Neutrophil (primary cell): ENCODE results near the gene ATAD3A.
"Not testable (repeated sequence)": the region's sequence is repeated elsewhere in the genome, so short reads cannot be mapped to it uniquely, and the experiment has no call there.

Experiments
- H3K27ac ChIP-seq: fragments of 200-600 bp; sonication (generic); 2 replicates; pipeline ENCODE4 v1.5.1; 2016; ENCODE audit warnings: mild to moderate bottlenecking, moderate library complexity
- H3K27me3 ChIP-seq: fragments of 200-600 bp; sonication (generic); 2 replicates; pipeline ENCODE4 v1.6.0; 2016; ENCODE audit warnings: mild to moderate bottlenecking
- H3K36me3 ChIP-seq: fragments of 200-600 bp; sonication (generic); 2 replicates; pipeline ENCODE4 v1.5.1; 2017
- H3K4me1 ChIP-seq, 2 experiments: fragments of 200-600 bp in 1 of 2; sonication (generic) in 1 of 2; 1 replicate in 1 of 2; 2 replicates in 1 of 2; pipeline versions ENCODE4 v1.5.1 to v1.6.1; 2013 to 2016; ENCODE audit warnings: low read depth in 1 of 2, low read length in 1 of 2, mild to moderate bottlenecking in 1 of 2, moderate library complexity in 1 of 2; ENCODE audit not compliant: control insufficient read depth in 1 of 2, insufficient read depth in 1 of 2
- H3K4me3 ChIP-seq, 2 experiments: fragments of 200-600 bp in 1 of 2; sonication (generic) in 1 of 2; 1 replicate in 1 of 2; 2 replicates in 1 of 2; pipeline ENCODE4 v1.5.1; 2013 to 2016; ENCODE audit warnings: low read depth in 1 of 2, low read length in 1 of 2, mild to moderate bottlenecking in 1 of 2, moderate library complexity in 1 of 2
- H3K9me3 ChIP-seq: fragments of 200-600 bp; sonication (generic); 2 replicates; pipeline ENCODE4 v1.5.1; 2016
- TF ChIP-seq, protein P1 (sequence below): fragments of 200-600 bp; sonication (generic); IDR thresholded peaks from 2 replicates; pipeline ENCODE4 v1.5.1; 2016; ENCODE audit warnings: antibody characterized with exemption

ATAD3A gene

DNA sequence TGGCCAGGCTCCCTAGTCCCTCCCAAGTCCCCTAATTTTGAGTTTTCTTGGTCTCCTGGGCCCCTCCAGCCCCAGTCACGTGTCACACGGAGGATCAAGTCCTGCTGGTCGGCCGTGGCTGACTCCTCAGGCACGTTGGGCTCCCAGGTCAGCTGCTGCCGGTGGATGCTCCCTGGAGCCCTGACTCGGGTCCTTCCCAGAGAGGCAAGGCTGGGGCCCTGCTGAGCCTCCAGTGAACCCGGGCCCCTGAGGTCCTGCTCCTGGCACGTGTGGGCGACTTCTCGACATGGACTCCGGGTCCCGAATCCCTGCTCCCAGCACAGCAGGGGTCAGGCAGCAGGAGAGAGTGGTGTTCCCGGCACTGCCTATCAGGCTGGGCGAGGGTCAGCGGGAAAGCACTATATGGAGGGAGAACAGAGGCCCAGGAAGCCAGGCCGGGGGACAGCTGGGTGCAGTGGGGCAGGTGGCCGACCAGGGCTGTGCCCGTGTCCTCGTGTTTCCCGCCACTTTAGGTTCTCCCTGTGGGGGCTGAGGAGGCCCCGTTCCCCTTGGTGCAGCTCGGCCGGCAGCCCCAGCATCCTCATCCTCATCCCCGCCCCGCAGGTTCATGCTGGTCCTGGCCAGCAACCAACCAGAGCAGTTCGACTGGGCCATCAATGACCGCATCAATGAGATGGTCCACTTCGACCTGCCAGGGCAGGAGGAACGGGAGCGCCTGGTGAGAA, 15.3 kb downstream of the ATAD3A start:
- TF ChIP-seq, protein P1, sequence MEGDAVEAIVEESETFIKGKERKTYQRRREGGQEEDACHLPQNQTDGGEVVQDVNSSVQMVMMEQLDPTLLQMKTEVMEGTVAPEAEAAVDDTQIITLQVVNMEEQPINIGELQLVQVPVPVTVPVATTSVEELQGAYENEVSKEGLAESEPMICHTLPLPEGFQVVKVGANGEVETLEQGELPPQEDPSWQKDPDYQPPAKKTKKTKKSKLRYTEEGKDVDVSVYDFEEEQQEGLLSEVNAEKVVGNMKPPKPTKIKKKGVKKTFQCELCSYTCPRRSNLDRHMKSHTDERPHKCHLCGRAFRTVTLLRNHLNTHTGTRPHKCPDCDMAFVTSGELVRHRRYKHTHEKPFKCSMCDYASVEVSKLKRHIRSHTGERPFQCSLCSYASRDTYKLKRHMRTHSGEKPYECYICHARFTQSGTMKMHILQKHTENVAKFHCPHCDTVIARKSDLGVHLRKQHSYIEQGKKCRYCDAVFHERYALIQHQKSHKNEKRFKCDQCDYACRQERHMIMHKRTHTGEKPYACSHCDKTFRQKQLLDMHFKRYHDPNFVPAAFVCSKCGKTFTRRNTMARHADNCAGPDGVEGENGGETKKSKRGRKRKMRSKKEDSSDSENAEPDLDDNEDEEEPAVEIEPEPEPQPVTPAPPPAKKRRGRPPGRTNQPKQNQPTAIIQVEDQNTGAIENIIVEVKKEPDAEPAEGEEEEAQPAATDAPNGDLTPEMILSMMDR: no peak
- no peaks in the 10 kb centered on the region for H3K4me1 ChIP-seq
- no peak overlapping the region for H3K27ac ChIP-seq
- peaks cover 19% of the 10 kb centered on the region for H3K36me3 ChIP-seq
- no peaks in the 10 kb centered on the region for H3K9me3 ChIP-seq
- H3K27me3 ChIP-seq: no peaks in the 10 kb centered on the region
- H3K4me3 ChIP-seq: no peak overlapping the region

DNA sequence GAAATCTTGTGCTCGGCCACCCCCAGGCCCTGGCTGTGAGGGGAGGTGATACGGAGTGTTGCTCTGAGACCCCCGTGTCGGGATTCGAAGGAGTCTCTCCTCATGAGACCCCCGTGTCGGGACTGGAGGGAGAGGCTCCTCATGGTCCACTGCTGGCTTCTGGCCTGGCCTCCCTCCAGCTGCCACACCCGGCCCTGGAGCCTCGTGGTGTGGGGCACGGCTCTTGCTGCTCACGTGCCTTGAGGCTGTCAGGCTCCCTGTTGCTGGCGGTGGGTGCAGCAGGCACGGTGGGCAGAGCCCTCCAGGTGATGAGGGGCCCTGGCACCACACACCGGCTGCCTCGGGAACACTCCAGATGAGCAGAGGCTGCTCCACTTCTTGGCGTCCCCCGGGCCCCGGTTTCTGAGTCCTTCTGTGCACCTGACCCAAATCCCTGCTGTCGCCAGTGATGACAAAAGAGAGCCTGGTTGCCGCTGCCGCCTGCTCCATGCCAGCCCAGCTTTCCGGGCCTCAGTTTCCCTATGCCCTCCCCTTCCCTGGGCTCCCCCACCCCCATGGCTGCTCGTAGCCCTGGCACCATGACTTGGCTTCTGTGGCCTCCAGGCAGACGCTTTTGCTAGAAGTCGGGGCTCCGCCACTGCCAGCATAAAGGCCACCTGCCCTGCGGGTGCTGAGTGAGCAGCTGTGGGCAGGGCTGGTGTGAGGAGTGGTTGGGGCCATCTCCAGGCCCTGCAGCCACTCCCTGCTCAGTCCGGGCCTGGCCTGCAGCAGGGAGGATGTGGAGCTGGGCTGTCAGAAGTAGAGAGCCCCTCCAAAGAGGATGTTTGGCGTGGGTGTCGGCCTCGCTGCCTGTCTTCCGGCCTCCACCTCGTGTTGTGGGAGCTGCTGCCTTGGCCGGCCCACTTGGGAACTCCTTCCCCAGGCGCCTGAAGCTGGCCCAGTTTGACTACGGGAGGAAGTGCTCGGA, 16.6 kb downstream of the ATAD3A start:
- Histone ChIP-seq H3K4me1 (no peaks in the 10 kb centered on the region), H3K4me3 (no peak overlapping the region), H3K27ac (no peak overlapping the region), H3K36me3 (peaks cover 15% of the 10 kb centered on the region), H3K27me3 (no peaks in the 10 kb centered on the region), H3K9me3 (no peaks in the 10 kb centered on the region)
- TF ChIP-seq, protein P1: no peak

DNA sequence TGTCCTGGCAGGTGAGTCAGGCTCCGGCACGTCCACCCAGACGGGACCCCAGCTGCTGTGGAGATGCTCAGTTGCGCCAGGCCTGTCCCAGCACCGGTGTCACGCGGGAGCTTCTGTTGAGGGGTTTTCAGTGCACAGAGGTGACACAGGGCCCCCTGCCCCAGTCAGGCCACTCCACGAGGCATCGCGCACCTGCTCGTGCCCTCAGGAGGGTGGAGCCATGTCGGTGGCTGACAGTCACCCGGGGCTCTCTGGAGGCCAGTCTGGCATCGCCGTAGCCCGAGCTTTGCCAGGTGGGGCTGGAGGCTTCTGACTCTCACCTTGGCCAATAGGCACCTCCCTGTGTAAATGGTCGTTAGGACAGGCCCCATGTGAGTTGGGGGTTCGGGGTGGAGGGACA, 17.4 kb downstream of the ATAD3A start:
- Histone ChIP-seq H3K4me3 (no peak overlapping the region), H3K36me3 (peaks cover 15% of the 10 kb centered on the region), H3K4me1 (no peaks in the 10 kb centered on the region), H3K27ac (no peak overlapping the region), H3K27me3 (no peaks in the 10 kb centered on the region), H3K9me3 (no peaks in the 10 kb centered on the region)
- TF ChIP-seq, protein P1: no peak

DNA sequence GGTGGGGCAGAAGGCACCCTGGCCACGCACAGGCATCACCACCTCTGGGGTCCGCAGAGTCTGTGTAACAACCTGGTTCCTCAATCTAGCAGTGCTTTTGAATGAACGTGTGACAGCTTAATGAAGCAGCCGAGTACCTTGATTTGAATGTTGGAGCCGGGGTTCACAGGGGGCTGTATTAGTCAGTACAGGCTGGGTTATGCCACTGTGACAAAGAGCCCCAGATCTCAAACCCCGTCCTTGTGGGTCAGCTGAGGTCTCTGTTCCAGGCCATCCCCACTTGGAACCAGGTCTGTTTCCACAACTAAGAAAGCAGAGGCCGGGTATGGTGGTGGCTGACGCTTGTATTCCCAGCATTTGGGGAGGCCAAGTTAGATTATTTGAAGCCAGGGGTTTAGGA, 18.0 kb downstream of the ATAD3A start:
- no peaks in the 10 kb centered on the region for H3K27me3 ChIP-seq
- no peak overlapping the region for H3K27ac ChIP-seq
- no peaks in the 10 kb centered on the region for H3K4me1 ChIP-seq
- no peak overlapping the region for H3K4me3 ChIP-seq
- H3K36me3 ChIP-seq: peaks cover 18% of the 10 kb centered on the region
- no peaks in the 10 kb centered on the region for H3K9me3 ChIP-seq
- TF ChIP-seq, protein P1: no peak

DNA sequence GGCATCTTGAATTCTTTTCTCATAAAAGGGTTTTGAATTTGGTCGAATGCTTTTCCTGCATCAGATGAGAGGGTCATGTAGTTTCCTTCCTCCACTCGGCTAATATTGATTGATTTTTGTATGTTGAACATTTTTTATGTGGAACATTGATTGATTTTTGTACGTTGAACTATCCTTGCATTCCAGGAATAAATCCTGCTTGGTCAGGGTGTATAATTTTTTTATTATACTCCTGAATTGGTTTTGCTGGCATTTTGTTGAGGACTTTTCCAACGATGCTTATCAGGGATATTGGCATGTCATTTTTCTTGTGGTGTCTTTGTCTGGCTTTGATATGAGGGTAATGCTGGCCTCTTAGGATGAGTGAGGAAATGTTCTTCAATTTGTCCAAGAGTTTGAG, 20.0 kb downstream of the ATAD3A start:
- no peak overlapping the region for H3K27ac ChIP-seq
- H3K27me3 ChIP-seq: no peaks in the 10 kb centered on the region
- no peaks in the 10 kb centered on the region for H3K9me3 ChIP-seq
- peaks cover 24% of the 10 kb centered on the region for H3K36me3 ChIP-seq
- TF ChIP-seq, protein P1: no peak
- no peaks in the 10 kb centered on the region for H3K4me1 ChIP-seq
- H3K4me3 ChIP-seq: no peak overlapping the region

DNA sequence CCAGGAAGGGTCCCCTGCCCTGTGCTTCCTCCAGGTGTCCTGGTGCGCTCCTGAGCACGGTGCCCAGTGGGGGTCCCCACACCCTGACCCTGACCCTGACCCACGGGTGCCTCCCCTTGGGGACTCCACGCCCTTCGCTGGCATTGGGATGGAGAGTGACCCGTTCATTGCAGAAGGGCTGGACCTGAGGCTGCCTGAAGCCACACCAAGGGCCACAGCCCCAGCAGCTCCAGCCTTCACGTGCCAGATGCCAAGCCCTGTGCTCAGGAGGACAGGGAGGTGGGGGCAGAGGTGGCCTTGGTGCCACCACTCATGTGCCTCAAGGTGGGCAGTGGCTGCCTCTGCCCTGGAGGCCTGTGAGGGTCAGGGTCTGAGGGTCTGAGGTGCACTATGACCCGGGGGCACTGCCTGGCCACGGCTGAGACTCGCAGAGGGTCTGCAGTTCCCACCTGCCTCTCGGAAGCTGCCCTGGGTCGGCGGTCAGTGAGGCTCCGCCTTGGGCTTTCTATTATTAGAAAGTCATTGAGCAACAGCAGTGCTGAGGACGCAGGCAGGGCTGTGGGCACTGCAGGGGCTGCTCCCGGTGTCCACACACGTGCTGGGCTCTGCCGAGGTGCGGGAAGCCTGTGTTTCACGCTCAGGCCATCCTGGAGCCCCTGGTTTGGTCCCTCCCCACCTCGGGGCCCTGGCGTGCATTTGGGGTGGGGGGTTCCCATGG, 21.4 kb downstream of the ATAD3A start:
- H3K4me3 ChIP-seq: not testable (repeated sequence)
- peaks cover 19% of the 10 kb centered on the region for H3K36me3 ChIP-seq

DNA sequence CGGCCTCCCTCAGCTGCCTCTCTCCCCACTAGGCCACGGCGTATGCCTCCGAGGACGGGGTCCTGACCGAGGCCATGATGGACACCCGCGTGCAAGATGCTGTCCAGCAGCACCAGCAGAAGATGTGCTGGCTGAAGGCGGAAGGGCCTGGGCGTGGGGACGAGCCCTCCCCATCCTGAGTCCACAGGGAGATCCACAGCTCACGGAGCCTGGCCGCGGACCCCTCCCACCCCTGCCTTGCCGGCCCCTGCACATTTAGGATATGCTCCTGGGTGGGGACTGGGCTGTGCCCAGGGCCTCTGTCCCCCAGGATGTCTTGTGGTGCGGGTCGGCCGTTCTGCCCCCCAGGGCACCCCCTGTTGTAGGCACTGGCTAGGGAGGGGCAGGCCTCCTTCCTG, 21.9 kb downstream of the ATAD3A start:
- not testable (repeated sequence) for H3K4me1 ChIP-seq, H3K27ac ChIP-seq, H3K4me3 ChIP-seq, H3K27me3 ChIP-seq, H3K9me3 ChIP-seq
- peaks cover 15% of the 10 kb centered on the region for H3K36me3 ChIP-seq

More for the DNA sequence above, 21.4 kb downstream of the ATAD3A start:
- not testable (repeated sequence) for H3K9me3 ChIP-seq, H3K27ac ChIP-seq, H3K27me3 ChIP-seq, H3K4me1 ChIP-seq
